DLD1 (cell line): ENCODE data around the gene RNF150.

Source experiments
- in situ Hi-C: cut with HindIII; loops from 2 replicates; pipeline ENCODE4 v1.10.0; 2017; ENCODE audit warnings: low sequenced_read_pairs

The RNF150 gene

DNA sequence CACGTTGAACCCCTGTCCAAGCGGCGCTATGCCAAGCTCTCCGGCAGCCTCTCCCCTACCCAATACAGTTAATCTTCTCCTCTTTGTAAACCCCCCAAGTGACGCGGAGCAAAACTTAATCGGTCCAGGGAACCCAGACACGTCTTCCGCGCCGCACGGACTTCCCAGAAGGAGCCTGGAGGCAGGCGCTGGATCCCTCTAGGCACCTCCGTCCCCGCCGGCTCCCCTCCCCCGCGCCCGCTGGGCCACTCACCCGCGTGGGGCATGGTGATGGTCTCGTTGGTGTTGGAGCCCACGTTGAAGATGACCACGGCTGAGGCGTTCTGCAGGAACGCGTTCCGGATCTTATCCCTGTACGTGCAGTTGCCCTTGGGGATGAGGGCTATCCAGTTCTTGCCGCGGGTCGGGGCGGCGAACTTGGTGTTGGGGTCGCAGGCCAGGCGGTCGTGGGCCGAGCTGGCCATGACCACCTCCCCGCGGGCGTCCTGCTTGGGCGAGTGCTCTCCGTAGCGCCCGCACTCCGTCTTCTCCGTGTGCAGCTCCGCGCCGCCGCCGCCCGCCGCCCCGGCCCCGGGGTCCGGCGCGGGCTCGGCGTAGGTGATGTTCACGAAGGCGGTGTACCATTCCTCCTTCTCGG lies 1.1 kb downstream of the RNF150 start:
- in situ Hi-C loops, result no loop called here

DNA sequence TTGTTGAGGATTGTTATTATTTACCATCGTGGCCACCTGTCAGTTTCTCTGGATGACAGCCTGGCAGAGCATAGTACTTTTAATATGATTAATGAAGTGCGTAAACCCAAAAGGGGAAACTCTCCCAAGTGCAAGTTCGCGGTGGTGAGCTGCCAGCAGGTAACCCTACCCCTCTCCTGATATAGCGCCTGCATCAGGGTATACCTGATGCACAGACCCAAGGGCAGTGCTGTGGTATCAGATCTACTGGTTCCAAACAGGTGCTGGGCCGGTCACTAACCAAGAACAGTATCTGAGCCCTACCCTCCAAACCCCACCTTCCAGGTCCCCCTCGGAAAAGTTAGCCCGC lies 1.6 kb downstream of the RNF150 start:
- in situ Hi-C loops, result no loop called here

DNA sequence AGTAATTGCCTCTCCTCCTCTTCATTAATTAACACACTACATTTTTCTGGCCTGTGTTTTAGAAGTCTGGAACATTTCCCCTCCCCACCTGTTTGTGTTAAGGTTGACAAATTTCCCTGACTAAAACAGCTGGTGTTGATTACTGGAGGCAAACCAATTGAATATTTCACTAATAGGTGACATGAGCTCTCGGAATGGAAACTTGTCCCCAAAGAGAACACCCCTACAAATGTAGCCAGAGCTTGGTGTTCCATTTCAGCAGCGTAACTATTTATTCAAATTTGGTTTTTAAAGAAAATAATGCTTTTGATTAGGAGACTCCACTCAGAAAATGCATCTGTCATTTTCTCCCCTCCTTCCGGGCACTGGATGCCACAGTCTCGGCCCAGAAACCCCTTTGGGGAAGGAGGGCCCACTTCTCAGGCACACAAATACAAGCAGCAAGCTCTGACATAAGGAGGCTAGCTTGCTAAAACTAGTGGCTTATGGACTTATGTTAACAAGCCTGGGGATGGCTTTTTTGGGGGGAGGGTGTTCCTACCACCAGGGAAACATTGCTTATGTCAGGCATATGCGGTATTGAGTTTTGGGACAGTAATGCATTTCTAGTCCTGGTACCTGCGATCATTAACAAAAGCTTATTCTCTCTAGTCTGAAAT lies 2.2 kb downstream of the RNF150 start:
- in situ Hi-C loops, result no loop called here

DNA sequence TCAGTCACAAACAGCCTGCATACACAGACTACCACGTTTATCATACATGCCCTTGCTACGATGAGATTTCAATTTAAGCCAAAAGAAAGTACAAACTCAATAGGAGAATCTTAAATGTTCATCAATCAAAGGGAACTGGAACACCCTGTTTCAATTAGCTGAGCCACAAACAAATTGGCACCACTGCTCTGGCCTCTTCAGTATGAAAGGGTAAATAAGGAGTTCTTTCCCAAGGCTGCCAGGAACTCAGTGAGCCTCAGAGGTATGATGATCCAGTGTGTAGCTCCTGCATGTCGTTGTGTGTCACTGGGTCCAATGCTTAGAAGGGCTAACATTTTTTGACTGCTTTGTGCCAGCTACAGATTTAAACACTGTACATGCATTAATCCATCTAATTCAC lies 5.4 kb downstream of the RNF150 start:
- in situ Hi-C loops, result no loop called here

DNA sequence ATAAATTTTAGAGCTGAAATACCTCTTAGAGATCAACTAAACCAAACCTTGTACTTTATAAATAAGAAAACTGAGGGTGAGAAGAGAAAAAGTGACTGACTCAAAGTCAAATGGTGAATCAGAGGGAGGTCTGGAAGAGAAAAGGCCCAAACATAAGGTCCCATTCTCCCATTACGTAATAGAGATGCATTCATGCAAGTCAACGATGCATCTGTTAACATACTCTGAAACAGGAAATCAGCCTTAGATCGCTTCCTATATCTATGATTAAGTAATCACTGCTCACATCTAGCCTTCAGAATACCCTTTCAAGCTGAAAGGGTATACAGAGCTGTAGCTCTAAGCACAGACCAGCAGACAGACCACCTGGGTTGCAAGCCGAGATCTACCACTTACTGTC lies 6.5 kb downstream of the RNF150 start:
- in situ Hi-C loops, result no loop called here

DNA sequence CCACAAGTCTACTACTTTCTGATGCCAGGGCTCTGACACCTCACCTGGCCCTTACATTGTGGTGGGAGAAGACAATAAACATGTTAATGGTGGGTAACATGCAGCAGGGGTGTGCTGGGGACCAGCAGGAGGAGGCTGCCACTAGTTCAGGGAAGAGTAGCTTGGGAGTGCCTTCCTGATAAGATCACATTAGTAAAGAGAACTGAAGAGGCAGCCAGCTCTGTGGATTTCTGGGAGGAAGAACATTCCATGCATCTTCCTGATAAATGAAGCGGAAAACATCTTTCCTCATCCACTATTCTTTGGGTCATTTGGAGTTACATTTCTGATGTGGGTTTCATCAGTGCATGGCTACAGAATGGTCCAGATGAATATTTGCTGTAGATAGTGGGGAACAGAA lies 9.0 kb downstream of the RNF150 start:
- in situ Hi-C loops, result no loop called here

DNA sequence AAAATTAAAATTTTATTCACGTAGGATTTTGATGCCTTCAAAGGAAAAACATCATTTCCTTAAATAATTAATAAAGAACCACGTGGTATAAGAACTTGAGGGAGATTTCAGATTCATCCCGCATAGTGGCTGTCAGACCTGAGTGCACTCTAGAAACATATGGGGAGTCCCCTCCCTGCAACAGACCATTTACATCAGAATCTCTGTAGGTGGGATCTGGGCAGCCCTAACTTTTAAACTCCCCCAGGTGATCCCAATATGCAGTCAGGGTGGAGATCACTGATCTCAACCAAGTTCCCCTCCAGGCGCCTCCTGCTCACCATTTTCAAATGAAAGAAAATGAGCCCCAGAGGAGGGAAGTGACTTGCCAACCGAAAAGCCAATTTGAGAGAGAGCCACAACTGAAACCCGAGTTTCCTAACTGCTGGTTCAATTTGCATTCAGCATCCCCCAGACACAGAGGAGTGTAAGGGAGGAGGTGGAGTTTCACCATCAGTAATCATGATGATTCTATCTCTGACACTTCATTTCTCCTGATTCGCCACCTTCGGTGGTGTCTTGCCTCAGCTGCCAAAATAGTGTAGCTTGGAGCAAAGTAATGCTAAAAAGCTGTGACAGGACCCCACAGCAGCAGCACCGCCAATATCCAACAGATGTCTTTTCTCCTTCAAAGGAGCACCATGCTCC lies 11.4 kb downstream of the RNF150 start:
- in situ Hi-C loops, result no loop called here

DNA sequence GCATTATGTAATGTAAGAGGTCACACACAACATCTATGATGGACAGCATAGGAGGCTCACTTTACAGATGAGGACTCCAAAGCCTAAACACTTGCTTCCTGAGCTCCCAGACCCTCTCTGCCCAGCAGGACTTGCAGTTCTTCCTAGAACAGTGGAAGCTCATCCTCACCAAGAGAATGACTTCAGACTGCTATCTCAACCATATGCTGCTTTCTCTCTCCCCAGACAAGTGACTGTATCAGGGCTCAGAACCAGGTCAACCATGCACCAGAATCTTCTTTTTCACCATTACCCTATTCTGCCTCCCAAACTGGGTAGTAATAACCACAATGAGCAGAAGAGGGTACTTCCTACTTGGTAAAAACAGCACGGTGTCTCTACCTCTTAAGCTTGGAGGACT lies 12.2 kb downstream of the RNF150 start:
- in situ Hi-C loops, result no loop called here

DNA sequence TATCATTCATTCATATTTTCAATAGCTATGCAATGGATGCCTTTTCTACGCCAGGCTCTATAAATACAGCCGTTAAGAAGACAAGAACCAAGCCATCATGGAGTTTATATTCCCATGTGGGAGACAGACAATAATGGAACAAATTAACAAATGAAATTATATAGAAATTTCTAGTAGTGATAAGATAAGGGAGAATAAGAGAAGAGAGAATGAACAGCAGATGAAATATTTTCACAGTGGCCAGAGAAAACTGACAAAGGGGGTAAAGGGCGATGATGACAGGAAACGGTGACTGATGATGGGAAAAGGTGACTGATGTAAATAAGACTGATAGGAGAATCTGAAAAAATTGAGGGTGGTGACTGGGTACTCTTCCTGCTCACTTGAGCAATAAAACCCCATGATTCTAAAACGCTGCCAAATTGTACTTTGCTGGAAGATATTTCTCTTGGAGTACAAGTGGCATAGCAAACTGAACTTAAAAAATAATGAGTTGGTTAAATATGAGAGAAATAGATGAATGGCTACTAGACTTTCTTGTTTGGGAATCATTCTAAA lies 13.2 kb downstream of the RNF150 start:
- in situ Hi-C loops, result no loop called here

DNA sequence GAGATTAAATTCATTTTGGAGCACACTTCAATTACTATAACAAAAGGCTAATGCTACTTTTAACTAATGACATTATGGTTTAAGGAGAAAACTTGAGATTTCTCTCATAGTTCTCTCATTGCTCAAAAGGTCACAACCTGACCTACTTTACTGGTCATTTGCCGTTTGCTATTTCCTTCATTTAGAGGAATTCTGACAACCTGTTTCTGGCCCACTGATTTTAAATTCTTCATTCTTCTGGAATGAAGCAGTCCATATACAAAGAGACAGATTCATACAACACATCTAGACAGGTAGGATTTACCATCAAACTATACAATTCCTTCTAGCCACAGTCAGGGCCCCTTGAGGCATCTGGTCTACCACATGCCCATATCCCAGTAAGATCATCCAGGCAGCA lies 14.2 kb downstream of the RNF150 start:
- in situ Hi-C loops, result no loop called here

DNA sequence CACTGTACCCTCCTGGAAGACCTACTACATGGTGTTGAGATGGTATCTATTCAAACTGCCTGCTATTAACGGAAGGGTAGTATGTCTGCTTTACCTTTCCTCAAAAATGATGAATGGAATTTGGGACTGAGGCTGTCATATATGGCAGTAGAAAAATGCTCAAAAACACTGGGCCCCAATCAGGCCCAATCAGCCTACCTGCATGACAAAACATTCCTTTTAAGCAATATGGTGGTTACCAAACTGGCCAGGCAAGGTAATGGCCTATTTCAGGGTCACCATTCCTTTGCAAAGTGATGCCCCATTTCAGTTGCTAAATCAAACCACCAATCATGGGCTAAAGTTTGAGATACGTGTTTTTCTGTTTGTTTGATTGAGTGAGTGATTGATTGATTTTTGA lies 14.9 kb downstream of the RNF150 start:
- in situ Hi-C loops, result no loop called here

DNA sequence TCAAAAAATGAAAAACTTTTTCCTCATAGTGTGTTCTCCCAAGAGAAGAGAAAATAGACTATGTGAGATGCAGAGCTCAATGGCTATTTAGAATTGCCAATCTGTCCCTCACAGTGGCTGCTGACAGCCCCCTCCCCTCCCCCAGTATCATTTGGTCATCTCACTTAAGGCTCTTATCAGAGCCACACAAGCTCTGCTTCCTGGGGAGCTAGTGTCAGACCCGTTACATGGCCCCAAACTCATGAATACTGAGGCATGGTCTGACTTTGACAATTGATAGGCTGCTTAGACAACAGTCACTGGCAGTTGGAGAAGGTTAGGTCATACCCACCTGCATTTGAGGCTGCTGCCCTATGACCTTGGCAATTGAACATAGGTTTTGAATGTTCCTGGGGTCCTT lies 15.3 kb downstream of the RNF150 start:
- in situ Hi-C loops, result no loop called here

DNA sequence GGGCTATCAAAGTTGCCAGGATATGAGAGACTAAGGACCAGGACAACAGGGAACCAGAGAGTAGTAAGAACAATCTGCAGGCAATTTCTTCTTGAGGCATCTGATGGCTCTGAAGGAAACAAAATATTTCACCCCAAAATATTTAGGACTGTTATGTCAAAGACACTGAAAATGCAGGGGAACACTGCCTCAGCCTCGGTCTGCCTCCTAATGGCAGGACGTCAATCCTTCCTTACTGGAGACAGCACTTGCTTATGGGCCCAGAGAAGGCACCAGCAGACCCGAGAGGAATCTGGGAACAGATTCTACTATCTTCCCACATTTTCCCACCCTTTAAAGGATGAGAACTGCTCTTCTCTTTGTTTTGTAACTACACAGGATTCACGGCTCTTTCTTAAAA lies 23.3 kb downstream of the RNF150 start:
- in situ Hi-C loops, result no loop called here

DNA sequence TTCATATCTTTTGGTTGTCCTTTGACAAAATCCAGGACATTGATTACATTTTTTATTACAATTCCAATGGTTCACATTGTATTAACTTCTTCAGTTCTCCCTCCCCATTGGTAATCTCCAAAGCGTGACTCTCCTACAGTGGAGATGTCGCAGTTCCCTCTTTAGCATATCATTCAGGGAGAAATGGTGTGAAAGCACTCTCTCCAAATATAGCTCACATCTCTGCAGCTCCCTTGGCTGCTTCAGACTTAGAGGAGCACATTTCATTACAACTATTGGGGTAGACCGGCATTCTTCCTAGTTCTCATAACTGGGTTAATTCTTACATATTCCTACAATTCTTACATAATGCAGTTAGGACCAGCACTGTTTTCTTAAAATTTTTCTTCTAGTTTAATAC lies 25.3 kb downstream of the RNF150 start:
- in situ Hi-C loops, result no loop called here

DNA sequence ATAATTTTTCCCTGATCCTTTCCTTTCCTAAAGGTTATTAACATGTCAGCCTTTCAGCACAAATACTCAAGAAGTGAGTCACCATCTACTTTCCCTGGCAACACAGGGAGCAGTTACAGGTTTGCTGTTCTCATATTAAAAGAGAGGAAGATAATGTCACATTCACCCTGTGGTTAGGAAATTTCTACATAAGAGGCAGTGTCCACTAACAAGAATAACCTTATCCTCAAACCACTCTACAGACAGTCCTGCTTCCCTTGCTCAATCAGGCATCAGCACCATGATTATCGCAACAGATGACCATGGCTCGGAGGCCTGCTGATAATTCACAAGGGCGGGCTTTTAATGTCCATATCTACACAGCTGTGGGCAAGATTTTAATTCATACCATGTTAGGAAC lies 30.9 kb downstream of the RNF150 start:
- in situ Hi-C loops, result no loop called here

DNA sequence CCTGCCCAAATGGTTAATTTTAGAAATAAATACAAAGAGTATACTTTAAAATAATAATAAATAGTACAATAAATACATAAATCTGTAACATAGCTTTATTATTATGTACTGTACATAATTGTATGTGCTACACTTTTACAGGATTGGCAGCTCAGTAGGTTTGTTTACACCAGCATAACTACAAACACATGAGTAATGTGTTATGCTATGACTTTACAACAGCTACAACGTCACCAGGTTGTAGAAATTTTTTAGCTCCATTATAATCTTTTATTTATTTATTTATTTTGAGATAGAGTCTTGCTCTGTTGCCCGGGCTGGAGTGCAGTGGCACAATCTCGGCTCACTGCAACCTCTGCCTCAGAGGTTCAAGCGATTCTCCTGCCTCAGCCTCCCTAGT lies 31.8 kb downstream of the RNF150 start:
- in situ Hi-C loops, result no loop called here

DNA sequence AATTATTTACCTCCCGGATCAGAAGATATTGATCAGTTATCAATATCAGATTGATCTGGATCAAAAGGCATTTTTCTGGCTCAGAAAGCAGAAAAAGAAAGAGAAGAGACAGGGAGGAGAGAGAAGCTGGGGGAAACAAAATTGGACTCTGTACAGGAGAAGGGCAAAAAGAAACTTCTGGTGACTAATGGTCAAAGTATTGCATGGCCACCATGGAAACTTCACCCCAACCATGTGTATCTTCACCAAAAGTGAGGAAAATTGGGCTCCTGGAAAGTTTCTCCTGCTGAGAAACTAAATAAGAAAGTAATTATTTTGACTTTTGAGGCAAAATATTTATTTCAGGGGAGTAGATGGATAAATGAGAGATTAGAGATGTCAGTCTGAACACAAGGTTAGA lies 33.9 kb downstream of the RNF150 start:
- in situ Hi-C loops, result no loop called here

DNA sequence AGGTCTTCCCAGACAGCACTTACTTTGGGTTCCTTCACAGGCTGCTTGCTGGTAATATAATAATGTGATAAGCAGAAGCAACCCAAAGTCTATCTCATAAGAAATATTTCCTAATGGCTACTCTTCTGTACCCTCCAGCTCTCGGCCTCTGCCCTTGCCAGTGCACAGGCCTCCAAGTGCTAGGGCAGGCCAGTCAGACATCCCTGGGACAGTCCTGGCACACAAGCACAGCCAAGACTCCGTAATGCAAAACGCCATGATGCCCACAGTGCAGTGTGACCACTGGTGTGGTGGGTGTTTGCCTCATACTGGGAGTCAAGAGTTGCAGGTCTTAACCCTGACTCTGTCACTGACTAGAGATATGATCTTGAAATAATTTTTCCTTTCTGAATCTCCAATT lies 35.1 kb downstream of the RNF150 start:
- in situ Hi-C loops, result no loop called here

DNA sequence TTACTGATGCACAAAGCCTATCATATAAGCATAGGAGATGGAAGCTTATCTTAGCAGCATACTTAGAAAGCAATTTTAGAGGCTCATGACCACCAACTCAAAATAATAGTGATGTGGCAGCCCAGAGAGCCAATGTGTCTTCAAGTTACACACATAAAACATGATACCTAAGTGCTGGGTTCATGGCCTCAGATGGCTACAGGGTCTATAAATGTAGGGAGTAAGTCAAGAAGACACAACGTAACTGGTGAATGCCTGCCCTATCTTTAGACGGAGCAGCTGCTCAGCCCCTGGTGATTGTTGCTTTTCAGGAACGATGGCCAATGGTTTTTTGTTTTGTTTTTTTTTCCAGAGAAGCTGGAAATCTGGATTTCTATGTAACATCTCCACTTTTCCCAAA lies 42.8 kb downstream of the RNF150 start:
- in situ Hi-C loops, result no loop called here

DNA sequence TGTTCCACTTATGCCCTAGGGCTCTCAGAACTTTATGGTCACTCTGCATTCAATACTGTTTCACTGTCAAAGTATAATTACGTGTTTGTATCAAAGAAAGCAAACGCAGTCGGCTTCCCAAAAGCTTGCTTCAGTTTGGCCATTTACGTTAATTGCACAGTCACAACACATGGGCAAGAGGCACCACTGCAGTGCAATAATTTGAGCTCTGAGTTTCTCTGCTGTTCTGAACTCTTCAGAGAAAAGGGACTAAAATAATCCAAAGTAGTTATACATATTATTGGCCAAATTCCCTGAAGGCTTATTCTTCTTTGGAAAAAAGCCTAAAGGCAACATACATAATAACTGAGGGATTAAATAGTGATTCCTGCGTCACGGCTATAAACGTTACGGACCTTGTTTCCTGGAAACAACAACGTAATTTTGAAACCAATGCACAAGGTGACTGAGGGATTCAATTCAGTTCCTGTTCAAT lies 51.3 kb downstream of the RNF150 start:
- in situ Hi-C loops, result no loop called here

DNA sequence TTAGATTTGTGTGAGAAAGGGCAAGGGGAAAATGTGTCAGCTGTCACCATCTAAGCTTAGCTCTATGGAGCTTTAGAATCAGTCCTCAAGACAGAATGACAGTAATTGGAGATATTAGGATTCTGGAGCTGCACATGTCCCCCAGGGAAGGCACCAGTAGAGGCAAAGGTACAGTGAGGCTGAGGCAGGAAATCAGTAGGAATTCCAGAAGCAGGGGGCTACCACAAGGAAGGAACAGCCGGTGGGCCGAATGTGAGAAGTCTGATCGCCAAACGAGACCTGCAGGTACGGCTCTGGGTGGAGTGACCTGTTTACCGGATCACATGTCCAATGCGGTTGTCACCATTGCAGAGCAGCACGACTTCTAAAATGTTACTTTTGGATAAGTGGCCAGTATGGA lies 52.6 kb downstream of the RNF150 start:
- in situ Hi-C loops, result no loop called here

DNA sequence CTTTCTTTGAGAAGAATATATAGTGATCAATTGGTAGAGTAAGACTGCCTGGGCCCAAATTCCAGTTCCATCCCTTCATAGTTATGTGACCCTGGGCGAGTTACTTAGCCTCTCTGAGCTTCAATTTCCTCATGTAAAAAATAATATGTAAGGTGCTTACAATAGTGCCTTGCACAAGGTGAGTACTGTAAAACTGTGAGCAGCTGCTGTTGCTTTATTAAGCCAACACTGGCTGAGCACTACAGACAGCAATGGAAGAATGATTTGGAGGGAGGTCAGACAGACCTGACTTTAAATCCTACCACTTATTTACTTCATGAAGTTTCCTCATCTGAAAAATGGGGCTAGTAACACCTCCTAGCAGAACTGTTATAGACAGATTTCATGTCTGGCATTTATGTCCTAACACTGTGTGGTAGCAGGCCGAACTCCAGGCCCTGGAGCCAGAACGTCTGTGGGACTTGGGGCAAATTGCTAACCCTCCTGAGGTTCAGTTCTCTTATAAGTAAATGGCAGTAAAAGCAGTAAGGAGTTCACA lies 53.8 kb downstream of the RNF150 start:
- in situ Hi-C loops, result no loop called here
